GM21423 (cell line): Measurements from ENCODE around the gene MUC3A.
"Not testable (repeated sequence)": the region's sequence is repeated elsewhere in the genome, so short reads cannot be mapped to it uniquely, and the experiment has no call there.

Experiments
- ATAC-seq: cut with Tn5 transposase; IDR thresholded peaks from one replicate; pipeline ENCODE4 v1.9.1; 2021; ENCODE audit warnings: mild to moderate bottlenecking, moderate library complexity; ENCODE audit not compliant: unreplicated experiment

The MUC3A gene

GRCh38 chr7:100949227-100949932, at the start of gene MUC3A:
Gene MUC3A, plus strand, starts transcription at chr7:100949534. Its CDS starts 91 bp downstream, at chr7:100949625.
- ATAC-seq: no peak

- no peak for ATAC-seq
Measured at GRCh38 chr7:100900978-100901377, 48.4 kb upstream of the MUC3A start.

- ATAC-seq: no peak
Measured at GRCh38 chr7:100901921-100902332, 47.4 kb upstream of the MUC3A start.

DNA sequence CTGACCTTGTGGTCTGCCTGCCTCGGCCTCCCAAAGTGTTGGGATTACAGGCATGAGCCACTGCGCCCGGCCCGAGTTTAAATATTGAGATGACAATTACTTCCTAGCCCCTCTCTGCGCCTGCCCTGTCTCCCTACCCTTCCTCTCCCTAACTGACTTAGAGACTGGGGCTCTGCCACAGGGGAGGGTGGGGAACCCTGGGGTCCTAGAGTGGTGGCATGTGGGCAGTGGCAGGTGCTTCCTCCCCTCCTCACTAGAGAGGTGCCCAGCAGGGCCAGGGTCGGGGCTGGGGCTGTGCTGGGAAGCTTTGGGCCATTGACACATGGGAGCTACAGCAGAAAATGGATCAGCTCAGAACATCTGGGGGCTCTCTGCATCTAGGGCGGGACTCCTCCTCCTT, 46.7 kb upstream of the MUC3A start:
- no peak for ATAC-seq

DNA sequence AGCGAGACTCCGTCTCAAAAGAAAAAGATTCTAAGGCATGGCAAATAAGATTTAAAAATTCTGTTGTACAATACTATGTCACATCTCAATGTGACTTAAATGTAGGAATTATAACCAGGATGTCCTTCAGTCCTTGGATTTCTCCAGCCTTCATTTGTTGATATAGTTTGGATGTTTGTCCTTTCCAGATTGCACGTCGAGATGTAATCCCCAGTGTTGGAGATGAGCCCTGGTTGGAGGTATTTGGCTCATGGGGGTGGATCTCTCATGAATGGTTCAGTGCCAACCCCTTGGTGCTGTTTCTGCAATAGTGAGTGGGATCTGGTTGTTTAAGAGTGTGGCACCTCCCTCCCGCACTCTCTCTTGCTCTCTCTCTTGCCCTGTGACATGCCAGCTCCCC, 40.8 kb upstream of the MUC3A start:
- ATAC-seq: no peak

DNA sequence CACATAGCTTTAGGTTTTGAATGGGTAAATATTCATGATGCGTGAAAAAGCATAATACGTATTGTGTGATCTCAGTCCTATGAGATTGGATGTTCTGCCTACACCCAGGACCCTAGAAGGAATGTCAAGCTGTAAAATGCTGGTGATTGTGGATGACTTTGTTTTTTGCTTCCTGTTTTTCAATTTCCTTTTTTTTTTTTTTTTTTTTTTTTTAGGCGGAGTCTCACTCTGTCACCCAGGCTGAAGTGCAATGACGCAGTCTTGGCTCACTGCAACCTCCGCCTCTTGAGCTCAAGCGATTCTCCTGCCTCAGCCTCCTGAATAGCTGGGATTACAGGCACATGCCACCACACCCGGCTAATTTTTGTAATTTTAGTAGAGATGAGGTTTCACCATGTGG, 38.9 kb upstream of the MUC3A start:
- ATAC-seq: not testable (repeated sequence)

- ATAC-seq: no peak
Measured at GRCh38 chr7:100911484-100911883, 37.9 kb upstream of the MUC3A start.

DNA sequence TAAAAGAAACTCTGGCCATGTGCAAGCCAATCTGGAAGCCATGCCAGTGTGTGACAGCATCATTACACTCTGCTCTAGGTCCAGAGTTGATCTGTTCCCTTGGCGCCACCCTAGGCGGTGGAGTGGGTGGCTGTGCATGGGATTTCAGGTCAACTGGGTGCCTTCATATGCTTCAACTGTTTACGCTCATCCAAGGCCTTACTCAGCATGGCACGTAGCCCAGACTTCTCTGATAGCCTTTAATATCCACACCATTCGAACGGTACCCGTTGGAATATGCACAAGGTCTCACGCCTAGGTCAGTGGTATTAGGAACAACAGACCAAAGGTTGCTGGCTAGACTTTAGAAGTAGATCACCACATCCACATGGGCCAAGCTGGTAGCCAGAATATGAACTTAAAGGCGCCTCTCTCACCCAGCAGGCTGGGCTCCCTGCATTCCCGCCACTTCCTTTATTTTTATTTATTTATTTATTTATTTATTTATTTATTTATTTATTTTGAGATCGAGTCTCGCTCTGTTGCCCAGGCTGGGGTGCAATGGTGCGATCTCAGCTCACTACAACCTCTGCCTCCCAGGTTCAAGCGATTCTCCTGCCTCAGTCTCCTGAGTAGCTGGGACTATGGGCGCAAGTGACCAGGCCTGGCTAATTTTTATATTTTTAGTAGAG, 35.0 kb upstream of the MUC3A start:
- ATAC-seq: no peak

- no peak for ATAC-seq
Measured at GRCh38 chr7:100914879-100915447, 34.4 kb upstream of the MUC3A start.

DNA sequence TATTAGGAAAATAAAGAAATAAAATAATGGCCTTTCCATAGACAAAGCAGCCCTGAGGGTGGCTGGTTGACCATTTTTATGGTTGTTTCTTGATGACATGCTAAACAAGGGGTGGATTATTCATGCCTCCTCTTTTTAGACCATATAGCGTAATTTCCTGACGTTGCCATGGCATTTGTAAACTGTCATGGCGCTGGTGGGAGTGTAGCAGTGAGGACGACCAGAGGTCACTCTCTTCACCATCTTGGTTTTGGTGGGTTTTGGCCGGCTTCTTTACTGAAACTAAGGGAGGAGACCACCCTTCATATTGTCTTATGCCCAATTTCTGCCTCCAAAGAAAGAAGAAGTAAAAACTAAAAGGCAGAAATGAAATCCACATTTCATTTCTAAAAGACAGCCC, 30.0 kb upstream of the MUC3A start:
- not testable (repeated sequence) for ATAC-seq

- not testable (repeated sequence) for ATAC-seq
Measured at GRCh38 chr7:100919779-100920437, 29.4 kb upstream of the MUC3A start.

DNA sequence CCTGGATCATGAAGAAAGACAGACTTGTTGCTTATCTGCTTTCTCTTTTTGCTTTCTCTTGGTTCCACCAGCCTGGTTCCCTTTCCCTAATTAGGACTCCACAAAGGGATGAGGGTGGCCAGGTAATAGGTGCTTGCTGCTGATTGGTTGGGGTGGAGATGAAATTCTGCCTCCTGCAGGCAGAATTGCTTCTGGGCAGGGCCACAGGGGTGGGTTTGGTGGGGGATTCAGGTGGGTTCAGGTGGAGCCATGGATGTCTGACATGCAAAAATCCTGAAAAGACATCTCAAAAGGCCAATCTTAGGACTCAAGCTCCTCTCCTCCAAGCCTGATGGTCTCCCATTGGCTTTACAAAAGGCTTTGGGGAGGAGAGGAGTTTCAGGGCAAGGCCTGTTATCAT, 28.3 kb upstream of the MUC3A start:
- no peak for ATAC-seq

DNA sequence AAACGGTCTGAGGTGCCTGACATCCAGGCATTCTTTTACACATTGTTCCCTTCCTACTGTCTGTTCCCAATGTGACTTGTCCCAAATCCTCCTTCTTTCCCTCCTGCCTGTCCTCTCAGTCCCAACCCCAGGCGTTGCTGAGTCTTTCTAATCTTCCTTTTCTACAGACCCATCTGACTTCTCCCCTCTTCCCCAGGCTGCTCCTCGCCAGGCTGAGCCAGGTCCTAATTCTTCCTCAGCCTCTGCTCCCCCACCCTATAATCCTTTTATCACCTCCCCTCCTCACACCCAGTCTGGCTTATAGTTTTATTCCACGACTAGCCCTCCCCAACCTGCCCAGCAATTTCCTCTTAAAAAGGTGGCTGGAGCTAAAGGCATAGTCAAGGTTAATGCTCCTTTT, 25.7 kb upstream of the MUC3A start:
- not testable (repeated sequence) for ATAC-seq

GRCh38 chr7:100929808-100930174, 19.5 kb upstream of the MUC3A start:
- ATAC-seq: no peak

- no peak for ATAC-seq
Measured at GRCh38 chr7:100933734-100934133, 15.6 kb upstream of the MUC3A start.

DNA sequence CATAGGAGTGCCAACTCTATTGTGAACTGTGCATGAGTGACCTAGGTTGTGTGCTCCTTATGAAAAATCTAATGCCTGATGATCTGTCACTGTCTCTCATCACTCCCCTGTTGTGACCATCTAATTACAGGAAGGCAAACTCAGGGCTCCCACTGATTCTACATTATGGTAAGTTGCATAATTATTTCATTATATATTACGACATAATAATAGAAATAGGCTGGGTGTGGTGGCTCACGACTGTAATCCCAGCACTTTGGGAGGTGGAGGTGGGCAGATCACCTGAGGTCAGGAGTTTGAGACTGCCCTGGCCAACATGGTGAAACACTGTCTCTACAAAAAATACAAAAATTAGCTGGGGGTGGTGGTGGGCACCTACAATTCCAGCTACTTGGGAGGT, 14.0 kb upstream of the MUC3A start:
- not testable (repeated sequence) for ATAC-seq

GRCh38 chr7:100936167-100936566, 13.2 kb upstream of the MUC3A start:
- not testable (repeated sequence) for ATAC-seq

GRCh38 chr7:100942045-100942774, 7.1 kb upstream of the MUC3A start:
- ATAC-seq: no peak

- no peak for ATAC-seq
Measured at GRCh38 chr7:100943693-100944092, 5.6 kb upstream of the MUC3A start.

DNA sequence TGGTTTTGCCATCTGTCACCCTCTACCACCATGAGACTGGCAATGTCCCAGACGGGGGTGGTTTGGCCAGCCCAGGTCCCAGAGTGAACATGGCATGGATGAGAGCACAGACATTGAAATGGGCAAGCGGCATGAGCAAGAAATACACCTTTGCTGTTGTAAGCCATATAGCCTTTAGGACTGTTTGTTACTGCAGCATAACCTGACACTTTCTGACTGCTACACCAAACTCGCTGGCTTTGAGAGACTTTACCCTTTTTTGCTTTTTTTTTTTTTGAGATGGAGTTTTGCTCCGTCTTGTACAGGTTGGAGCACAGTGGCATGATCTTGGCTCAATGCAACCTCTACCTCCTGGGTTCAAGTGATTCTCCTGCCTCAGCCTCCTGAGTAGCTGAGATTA, 5.2 kb upstream of the MUC3A start:
- no peak for ATAC-seq

DNA sequence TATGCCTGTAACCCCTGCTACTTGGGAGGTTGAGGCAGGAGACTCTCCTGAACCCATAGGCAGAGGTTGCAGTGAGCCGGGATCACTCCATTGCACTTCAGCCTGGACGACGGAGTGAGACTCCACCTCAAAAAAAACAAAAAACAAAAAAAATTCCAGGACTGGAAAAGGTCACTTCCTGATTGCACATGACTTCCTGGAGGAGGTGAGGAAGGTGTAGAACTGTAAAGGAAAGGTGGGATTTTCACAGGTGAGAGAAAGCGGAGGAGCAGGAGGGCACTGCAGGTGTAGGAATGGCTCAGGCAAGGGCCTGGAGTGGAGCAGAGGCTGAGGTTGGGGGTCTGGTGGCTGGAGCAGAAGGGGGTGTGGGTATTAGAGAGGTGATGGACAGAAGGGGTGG, 3.2 kb upstream of the MUC3A start:
- no peak for ATAC-seq
